Liver (tissue), 9 donors: ENCODE data around the gene NTM. TPM values are rescaled to one million over a fixed set of nuclear protein-coding genes. Genes with fewer than 3 reads are reported as not detected.

ENCODE experiments used
- DNase-seq: peaks from one replicate; pipeline ENCODE4 v3.0.0-alpha.2; 2017; ENCODE audit warnings: low spot score
- H3K27ac ChIP-seq, 2 donors: one replicate each; pipeline ENCODE4 v1.7.0; 2013; ENCODE audit warnings: inconsistent platforms in 2 of 2, low read length in 2 of 2, control low read depth in 1 of 2, low read depth in 1 of 2, mild to moderate bottlenecking in 1 of 2
- H3K27me3 ChIP-seq, 4 donors: one replicate each; pipeline versions ENCODE4 v1.6.1 to v1.7.0; 2013; ENCODE audit warnings: low read length in 3 of 4, inconsistent platforms in 1 of 4, mild to moderate bottlenecking in 1 of 4, moderate library complexity in 1 of 4; ENCODE audit not compliant: control insufficient read depth in 4 of 4, insufficient read depth in 4 of 4
- H3K36me3 ChIP-seq, 4 donors: one replicate each; pipeline versions ENCODE4 v1.6.1 to v1.7.0; 2013; ENCODE audit warnings: low read length in 3 of 4, mild to moderate bottlenecking in 3 of 4, low read depth in 1 of 4, moderate library complexity in 1 of 4; ENCODE audit not compliant: control insufficient read depth in 4 of 4, insufficient read depth in 3 of 4
- H3K4me1 ChIP-seq, 4 donors: one replicate each; pipeline versions ENCODE4 v1.6.1 to v1.7.0; 2013; ENCODE audit warnings: low read length in 3 of 4, mild to moderate bottlenecking in 3 of 4, moderate library complexity in 1 of 4; ENCODE audit not compliant: control insufficient read depth in 4 of 4, insufficient read depth in 4 of 4
- H3K4me3 ChIP-seq, 3 donors: one replicate each; pipeline versions ENCODE4 v1.6.1 to v1.7.0; 2013; ENCODE audit warnings: low read length in 3 of 3, control low read depth in 1 of 3, low read depth in 1 of 3, mild to moderate bottlenecking in 1 of 3
- H3K9ac ChIP-seq, 2 donors: one replicate each; pipeline ENCODE4 v1.7.0; 2013; ENCODE audit warnings: low read length in 2 of 2, mild to moderate bottlenecking in 2 of 2, moderate library complexity in 2 of 2, control low read depth in 1 of 2, low read depth in 1 of 2
- H3K9me3 ChIP-seq, 4 donors: one replicate each; pipeline versions ENCODE4 v1.6.1 to v1.7.0; 2013; ENCODE audit warnings: low read length in 3 of 4; ENCODE audit not compliant: control insufficient read depth in 4 of 4
- FOXA1 ChIP-seq: IDR thresholded peaks from 2 replicates; pipeline ENCODE4 v1.6.1; 2016; ENCODE audit warnings: antibody characterized with exemption
- FOXA2 ChIP-seq: IDR thresholded peaks from 2 replicates; pipeline ENCODE4 v1.6.1; 2016; ENCODE audit warnings: antibody characterized with exemption
- HNF4A ChIP-seq, 2 donors: conservative IDR thresholded peaks; 2 replicates each; pipeline ENCODE4 v1.6.1; 2016; ENCODE audit warnings: antibody characterized with exemption in 2 of 2, mild to moderate bottlenecking in 2 of 2
- JUND ChIP-seq, 2 donors: IDR thresholded peaks; 2 replicates each; pipeline ENCODE4 v1.6.1; 2016; ENCODE audit warnings: antibody characterized with exemption in 2 of 2
- NR2F2 ChIP-seq: IDR thresholded peaks from 2 replicates; pipeline ENCODE4 v1.6.1; 2016; ENCODE audit warnings: antibody characterized with exemption
- RAD21 ChIP-seq, 2 donors: IDR thresholded peaks; 2 replicates each; pipeline ENCODE4 v1.6.1; 2016; ENCODE audit warnings: antibody characterized with exemption in 2 of 2, mild to moderate bottlenecking in 2 of 2
- REST ChIP-seq: IDR thresholded peaks from 2 replicates; pipeline ENCODE4 v1.6.1; 2016; ENCODE audit warnings: antibody characterized with exemption, mild to moderate bottlenecking
- SP1 ChIP-seq: IDR thresholded peaks from 2 replicates; pipeline ENCODE4 v1.6.1; 2018; ENCODE audit warnings: antibody characterized with exemption, mild to moderate bottlenecking
- ZBTB33 ChIP-seq: IDR thresholded peaks from 2 replicates; pipeline ENCODE4 v1.6.1; 2016; ENCODE audit warnings: antibody characterized with exemption
- WGBS: extraction: QIAGEN DNeasy Blood & Tissue Kit; methylation state at CpG from one replicate; pipeline ENCODE4 v1.1.7; 2013; 5-methylcytosine and 5-hydroxymethylcytosine counted together
- polyA plus RNA-seq, 2 donors: library from polyadenylated mRNA; stranded (reverse) in 1 of 2; unstranded in 1 of 2; fragments of 200-250 nt in 1 of 2; fragments of >200 nt in 1 of 2; fragmentation: Nextera tagmentation in 1 of 2; extraction: Ambion mirVana in 1 of 2; gene quantifications; one replicate each; pipeline versions ENCODE4 v1.2.1 to v1.2.3, GENCODE V29; 2013 to 2015
- total RNA-seq, 2 donors: library from RNA; depleted of rRNA; stranded (reverse); fragments of >200 nt; gene quantifications; one replicate each; pipeline ENCODE4 v1.2.3, GENCODE V29; 2014
- donor health status: healthy.
- donor health status: healthy.
- donor health status: healthy.
- donor health status: healthy.
- donor health status: healthy.

The NTM gene
- total and polyA plus RNA-seq, 4 donors, result 0.08 to 1.1 (median 0.08) TPM; not detected in 1

GRCh38 chr11:131703311-131703710 is 332.9 kb downstream of the NTM start:
- no peaks in the 10 kb centered on the region for H3K4me1 ChIP-seq
- no peaks in the 10 kb centered on the region for H3K36me3 ChIP-seq
- WGBS, result 49% methylated on average over 1 of the region's 1 CpG

GRCh38 chr11:131704682-131705081 is 334.3 kb downstream of the NTM start:
- Histone ChIP-seq H3K4me1 (no peaks in the 10 kb centered on the region), H3K9me3 (peaks cover 0 to 9% (median 1%) of the 10 kb centered on the region in 4 donors), H3K36me3 (no peaks in the 10 kb centered on the region), H3K27me3 (no peaks in the 10 kb centered on the region), H3K4me3 (no peak overlapping the region), H3K9ac (no peak overlapping the region), H3K27ac (no peak overlapping the region)
- TF ChIP-seq JUND (IDR thresholded peaks at IDR 0.05), result no peak
- no peak for TF ChIP-seq FOXA2
- no peak for TF ChIP-seq ZBTB33
- no peak for DNase-seq
- WGBS, result 78% methylated on average over 2 of the region's 2 CpGs

More at GRCh38 chr11:131703311-131703710, 332.9 kb downstream of the NTM start:
- Histone ChIP-seq H3K27ac (no peak overlapping the region), H3K4me3 (no peak overlapping the region), H3K27me3 (no peaks in the 10 kb centered on the region), H3K9ac (no peak overlapping the region), H3K9me3 (peaks cover 0 to 9% (median 1%) of the 10 kb centered on the region in 4 donors)
- TF ChIP-seq SP1 (no peak), HNF4A (conservative IDR thresholded peaks at IDR 0.05) (no peak), FOXA2 (no peak)
- DNase-seq, result no peak

- 80% methylated on average over 2 of the region's 2 CpGs for WGBS
Observed at GRCh38 chr11:131710511-131710910, 340.1 kb downstream of the NTM start.

More at GRCh38 chr11:131710511-131710910, 340.1 kb downstream of the NTM start:
- Histone ChIP-seq H3K4me3 (no peak overlapping the region), H3K27me3 (no peaks in the 10 kb centered on the region), H3K27ac (no peak overlapping the region), H3K9me3 (no peaks in the 10 kb centered on the region), H3K4me1 (peaks cover 2 to 11% (median 8%) of the 10 kb centered on the region in 4 donors), H3K9ac (no peak overlapping the region), H3K36me3 (no peaks in the 10 kb centered on the region)
- TF ChIP-seq JUND (IDR thresholded peaks at IDR 0.05) (no peak), REST (no peak), RAD21 (IDR thresholded peaks at IDR 0.05) (no peak), FOXA1 (no peak), NR2F2 (no peak)
- no peak for DNase-seq
